ENCODE data around the gene PARD3B.

- TF ChIP-seq CTCF (IDR thresholded peaks at IDR 0.05): no peak
- no peak for TF ChIP-seq POLR2A (IDR thresholded peaks at IDR 0.05)
These were observed 1028.7 kb downstream of the PARD3B start for GRCh38 chr2:205574001-205574400.
